ENCODE data around the gene KLHDC7A.

Gene KLHDC7A

DNA sequence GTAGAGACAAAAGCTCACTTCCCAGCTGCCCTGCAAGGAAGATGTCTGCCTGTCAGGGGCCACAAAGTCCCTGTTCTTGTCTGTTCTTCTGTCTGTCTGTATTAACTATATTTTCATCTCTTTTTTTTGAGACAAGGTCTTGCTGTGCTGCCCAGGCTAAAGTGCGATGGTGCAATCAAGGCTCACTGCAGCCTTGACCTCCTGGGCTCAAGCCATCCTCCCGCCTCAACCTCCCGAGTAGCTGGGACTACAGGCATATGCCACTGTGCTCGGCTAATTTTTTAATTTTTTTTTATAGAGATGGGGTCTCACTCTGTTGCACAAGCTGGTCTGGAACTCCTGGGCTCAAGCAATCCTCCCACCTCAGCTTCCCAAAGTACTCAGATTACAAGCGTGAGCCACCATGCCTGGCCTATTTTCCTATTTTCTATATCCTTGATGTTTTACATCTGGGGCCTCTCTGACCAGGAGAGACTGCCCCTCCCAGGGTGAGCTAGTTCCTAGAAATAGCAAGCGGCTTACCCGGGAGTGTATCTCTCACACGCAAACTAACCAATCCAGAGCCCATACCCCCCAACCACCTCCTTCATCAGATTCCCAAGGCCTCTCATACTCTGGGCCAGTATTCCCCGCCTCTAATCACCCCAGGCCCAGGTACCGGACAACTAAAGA lies 5.4 kb upstream of the KLHDC7A start:
- TF ChIP-seq, protein P1, sequence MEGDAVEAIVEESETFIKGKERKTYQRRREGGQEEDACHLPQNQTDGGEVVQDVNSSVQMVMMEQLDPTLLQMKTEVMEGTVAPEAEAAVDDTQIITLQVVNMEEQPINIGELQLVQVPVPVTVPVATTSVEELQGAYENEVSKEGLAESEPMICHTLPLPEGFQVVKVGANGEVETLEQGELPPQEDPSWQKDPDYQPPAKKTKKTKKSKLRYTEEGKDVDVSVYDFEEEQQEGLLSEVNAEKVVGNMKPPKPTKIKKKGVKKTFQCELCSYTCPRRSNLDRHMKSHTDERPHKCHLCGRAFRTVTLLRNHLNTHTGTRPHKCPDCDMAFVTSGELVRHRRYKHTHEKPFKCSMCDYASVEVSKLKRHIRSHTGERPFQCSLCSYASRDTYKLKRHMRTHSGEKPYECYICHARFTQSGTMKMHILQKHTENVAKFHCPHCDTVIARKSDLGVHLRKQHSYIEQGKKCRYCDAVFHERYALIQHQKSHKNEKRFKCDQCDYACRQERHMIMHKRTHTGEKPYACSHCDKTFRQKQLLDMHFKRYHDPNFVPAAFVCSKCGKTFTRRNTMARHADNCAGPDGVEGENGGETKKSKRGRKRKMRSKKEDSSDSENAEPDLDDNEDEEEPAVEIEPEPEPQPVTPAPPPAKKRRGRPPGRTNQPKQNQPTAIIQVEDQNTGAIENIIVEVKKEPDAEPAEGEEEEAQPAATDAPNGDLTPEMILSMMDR (IDR thresholded peaks at IDR 0.05) = no peak

DNA sequence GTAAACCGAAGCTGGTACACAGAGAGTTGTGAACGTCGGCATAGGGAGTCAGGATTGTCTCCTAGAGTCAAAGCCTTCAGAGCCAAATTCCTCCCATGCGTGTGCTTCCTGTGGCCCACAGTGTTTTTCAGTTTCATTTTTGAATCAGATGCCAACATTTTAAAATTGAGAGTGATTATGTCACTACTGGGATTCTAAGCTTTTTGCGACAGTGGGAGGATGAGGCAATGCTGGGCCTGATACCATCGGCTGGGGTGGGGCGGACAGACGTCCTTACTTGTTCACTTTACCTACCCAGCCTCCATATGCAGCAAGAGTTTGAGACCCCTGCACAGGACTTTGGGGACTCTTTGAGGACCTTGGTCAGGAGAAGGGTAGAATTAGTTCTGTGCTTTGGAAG lies 1.3 kb upstream of the KLHDC7A start:
- TF ChIP-seq, protein P1 (IDR thresholded peaks at IDR 0.05) = no peak

DNA sequence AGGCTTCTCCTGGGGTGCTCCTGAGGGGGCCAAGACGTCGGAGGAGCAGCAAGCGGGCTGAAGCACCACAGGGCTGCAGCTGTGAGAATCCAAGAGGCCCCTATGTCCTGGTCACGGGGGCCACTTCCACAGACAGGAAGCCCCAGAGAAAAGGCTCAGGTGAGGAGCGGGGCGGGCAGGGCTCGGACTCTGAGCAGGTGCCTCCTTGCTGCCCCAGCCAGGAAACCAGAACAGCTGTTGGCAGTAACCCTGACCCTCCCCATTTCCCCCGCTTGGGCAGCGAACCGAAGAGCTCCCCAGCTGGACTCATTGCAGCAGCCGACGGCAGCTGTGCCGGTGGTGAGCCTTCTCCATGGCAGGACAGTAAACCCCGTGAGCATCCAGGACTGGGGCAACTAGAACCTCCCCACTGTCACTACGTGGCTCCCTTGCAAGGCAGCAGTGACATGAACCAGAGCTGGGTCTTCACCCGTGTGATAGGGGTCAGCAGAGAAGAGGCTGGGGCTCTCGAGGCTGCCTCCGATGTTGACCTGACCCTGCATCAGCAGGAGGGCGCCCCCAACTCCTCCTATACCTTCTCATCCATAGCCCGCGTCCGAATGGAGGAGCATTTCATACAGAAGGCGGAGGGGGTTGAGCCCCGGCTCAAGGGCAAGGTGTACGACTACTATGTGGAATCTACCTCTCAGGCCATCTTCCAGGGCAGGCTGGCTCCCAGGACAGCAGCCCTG lies 625 bp downstream of the KLHDC7A start:
- TF ChIP-seq, protein P1 (IDR thresholded peaks at IDR 0.05) = no peak

DNA sequence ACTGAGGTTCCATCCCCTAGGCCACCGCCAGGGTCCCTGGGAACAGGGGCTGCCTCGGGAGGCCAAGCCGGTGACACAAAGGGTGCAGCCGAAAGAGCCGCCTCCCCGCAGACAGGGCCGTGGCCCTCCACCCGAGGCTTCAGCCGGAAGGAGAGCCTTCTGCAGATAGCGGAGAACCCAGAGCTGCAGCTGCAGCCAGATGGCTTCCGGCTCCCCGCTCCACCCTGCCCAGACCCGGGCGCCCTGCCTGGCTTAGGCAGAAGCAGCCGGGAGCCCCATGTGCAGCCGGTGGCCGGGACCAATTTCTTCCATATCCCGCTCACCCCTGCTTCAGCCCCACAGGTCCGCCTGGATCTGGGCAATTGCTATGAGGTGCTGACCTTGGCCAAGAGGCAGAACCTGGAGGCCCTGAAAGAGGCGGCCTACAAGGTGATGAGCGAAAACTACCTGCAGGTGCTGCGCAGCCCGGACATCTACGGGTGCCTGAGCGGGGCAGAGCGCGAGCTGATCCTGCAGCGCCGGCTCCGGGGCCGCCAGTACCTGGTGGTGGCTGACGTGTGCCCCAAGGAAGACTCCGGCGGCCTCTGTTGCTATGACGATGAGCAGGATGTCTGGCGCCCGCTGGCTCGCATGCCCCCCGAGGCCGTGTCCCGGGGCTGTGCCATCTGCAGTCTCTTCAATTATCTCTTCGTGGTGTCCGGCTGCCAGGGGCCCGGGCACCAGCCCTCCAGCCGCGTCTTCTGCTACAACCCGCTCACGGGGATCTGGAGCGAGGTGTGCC lies 1.4 kb downstream of the KLHDC7A start:
- TF ChIP-seq, protein P1 (IDR thresholded peaks at IDR 0.05) = no peak

DNA sequence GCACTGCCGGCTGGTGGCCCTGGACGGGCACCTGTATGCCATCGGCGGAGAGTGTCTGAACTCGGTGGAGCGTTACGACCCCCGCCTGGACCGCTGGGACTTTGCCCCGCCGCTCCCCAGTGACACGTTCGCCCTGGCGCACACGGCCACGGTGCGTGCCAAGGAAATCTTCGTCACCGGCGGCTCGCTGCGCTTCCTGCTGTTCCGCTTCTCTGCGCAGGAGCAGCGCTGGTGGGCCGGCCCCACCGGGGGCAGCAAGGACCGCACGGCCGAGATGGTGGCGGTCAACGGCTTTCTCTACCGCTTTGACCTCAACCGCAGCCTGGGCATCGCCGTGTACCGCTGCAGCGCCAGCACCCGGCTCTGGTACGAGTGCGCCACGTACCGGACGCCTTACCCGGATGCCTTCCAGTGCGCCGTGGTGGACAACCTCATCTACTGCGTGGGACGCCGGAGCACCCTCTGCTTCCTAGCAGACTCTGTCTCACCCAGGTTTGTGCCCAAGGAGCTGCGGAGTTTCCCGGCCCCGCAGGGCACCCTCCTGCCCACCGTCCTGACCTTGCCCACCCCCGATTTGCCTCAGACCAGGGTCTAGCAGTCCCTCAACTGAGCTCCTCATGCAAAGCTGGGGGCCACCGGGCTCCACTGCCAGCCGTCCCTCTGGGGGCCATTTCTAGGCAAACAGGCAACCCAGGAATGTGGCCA lies 2.1 kb downstream of the KLHDC7A start:
- TF ChIP-seq, protein P1 (IDR thresholded peaks at IDR 0.05) = no peak

DNA sequence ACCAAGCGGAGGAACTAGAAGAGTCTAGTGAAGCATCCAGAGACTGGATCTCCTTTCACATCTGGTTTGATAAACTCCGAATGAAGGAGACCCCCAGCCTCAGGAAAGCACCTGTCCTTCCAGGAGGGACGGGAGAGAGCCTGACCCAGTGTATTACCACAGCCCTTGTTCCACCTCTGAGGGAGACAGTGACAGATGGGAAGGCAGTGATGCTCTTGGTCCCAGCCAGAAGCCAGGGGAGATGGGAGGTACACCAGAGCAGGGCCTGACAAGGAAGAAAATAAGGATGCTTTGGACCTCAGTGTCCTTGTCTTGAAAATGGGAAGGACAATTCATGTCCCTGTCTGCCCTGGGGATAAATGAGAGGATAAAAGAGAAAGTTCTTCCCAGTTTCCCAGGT lies 3.5 kb downstream of the KLHDC7A start:
- TF ChIP-seq, protein P1 (IDR thresholded peaks at IDR 0.05) = no peak

DNA sequence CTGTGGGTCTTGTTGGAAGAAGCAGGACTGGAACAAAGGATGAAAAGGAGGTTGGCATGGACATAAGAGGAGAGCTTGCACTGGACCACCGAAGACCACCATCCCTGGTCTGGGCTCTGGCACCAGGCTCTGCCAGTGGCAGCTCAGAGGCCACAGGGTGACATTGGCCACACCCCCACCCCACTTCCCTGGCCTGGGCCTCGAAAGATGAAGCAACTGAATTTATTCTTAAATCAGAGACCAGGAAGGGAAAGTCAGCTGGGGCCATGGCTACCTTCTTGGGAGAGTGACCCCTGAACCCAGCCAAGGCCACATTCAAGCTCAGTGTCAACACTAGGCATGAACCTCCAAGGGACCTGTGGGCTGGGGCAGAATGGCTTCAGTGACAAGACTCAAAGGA lies 4.0 kb downstream of the KLHDC7A start:
- TF ChIP-seq, protein P1 (IDR thresholded peaks at IDR 0.05) = no peak
